ENCODE results near the gene PCDH9.

DNA sequence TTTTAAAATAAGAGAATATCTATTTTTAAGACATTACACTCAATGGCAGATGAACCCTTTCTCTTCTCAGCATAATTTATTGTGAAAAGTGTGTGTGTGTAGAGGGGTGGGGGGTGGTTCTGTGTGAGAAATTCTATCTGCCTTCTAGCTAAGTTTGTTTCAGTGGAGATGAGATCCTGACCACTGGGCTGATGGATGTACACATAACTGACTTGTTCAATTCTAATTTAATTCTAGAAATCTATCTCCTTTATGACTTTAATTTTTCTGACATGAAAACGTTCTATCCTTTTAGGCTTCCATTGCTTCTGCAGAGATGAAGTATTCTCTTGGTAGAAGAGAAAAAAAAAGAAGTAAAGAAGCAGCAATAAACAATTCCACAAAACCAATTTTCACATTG is 891.6 kb downstream of the PCDH9 start:
- TF ChIP-seq, protein P1, sequence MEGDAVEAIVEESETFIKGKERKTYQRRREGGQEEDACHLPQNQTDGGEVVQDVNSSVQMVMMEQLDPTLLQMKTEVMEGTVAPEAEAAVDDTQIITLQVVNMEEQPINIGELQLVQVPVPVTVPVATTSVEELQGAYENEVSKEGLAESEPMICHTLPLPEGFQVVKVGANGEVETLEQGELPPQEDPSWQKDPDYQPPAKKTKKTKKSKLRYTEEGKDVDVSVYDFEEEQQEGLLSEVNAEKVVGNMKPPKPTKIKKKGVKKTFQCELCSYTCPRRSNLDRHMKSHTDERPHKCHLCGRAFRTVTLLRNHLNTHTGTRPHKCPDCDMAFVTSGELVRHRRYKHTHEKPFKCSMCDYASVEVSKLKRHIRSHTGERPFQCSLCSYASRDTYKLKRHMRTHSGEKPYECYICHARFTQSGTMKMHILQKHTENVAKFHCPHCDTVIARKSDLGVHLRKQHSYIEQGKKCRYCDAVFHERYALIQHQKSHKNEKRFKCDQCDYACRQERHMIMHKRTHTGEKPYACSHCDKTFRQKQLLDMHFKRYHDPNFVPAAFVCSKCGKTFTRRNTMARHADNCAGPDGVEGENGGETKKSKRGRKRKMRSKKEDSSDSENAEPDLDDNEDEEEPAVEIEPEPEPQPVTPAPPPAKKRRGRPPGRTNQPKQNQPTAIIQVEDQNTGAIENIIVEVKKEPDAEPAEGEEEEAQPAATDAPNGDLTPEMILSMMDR (IDR thresholded peaks at IDR 0.05): no peak
- TF ChIP-seq POLR2A (IDR thresholded peaks at IDR 0.05): no peak
